ENCODE results near the gene TBC1D8B.

Gene TBC1D8B

DNA sequence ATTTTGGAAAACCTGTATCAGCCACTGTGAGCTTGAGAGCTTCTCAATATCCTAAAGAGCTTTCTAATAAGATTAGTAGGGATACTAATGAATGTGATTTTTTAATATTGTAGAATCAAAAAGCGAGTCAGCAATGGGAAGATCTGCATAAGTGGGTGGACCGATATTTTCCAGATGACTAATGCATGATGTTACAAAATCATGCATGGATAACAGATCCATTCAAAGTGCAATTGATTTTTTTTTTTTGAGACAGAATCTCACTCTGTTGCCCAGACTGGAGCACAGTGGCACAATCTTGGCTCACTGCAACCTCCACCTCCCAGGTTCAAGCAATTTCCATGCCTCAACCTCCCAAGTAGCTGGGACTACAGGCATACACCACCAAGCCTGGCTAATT is 110.4 kb downstream of the TBC1D8B start:
- Mint-ChIP-seq H3K4me3 (no peak overlapping the region), H3K9me3 (no peaks in the 10 kb centered on the region), H3K27me3 (no peaks in the 10 kb centered on the region), H3K36me3 (no peaks in the 10 kb centered on the region), H3K4me1 (peaks cover 17% of the 10 kb centered on the region), H3K27ac (no peak overlapping the region)

DNA sequence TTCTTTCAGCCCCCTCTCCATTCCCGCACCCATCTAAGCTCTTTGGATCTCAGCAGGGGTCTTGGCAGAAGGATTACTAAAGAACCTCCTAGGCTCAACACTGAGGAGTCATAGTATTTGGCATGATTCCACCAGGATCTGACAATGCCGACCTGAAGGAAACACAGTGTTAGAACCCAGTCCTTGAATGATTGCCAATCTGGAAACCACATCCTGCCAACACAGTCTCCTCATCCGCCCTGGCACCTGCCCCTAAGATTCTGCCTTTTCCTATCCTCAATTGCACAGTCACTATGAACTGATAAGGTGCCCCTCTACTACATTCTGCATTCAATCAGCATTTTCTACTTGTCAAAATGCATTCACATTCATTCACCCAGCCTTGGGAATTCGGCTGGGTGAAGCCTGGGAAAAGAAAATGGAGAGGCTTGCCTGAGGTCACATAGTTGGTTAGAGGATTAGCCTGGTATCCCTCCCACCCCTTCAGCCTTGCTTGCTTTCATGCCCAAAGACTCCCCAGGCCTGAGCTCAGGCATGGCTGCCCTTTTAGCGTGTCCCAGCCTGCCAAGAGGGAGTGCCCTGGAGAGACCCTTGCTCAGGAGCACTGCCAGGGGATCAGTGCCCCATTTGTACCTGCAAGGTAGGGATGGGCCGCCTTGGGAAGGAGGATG is 115.5 kb downstream of the TBC1D8B start:
- Mint-ChIP-seq H3K27me3 (no peaks in the 10 kb centered on the region), H3K27ac (no peak overlapping the region)

GRCh38 chrX:106919932-106920452 is 117.5 kb downstream of the TBC1D8B start, which contains the start of gene CLDN2:
Gene CLDN2 (plus strand): TSS chrX:106920402. CDS start chrX:106928229, 7,827 bp downstream.
- Mint-ChIP-seq H3K36me3 (no peaks in the 10 kb centered on the region), H3K27me3 (no peaks in the 10 kb centered on the region), H3K9me3 (no peaks in the 10 kb centered on the region), H3K27ac (no peak within 1 kb of the TSS), H3K4me3 (no peak within 1 kb of the TSS), H3K4me1 (peaks cover 24% of the 10 kb centered on the region)

More for the DNA sequence above, 115.5 kb downstream of the TBC1D8B start:
- H3K4me3 Mint-ChIP-seq, result peak overlapping the region; percentile 9
- H3K9me3 Mint-ChIP-seq, result no peaks in the 10 kb centered on the region
- H3K4me1 Mint-ChIP-seq, result peaks cover 24% of the 10 kb centered on the region
- no peaks in the 10 kb centered on the region for H3K36me3 Mint-ChIP-seq

- H3K27ac Mint-ChIP-seq, result no peak overlapping the region
- peaks cover 19% of the 10 kb centered on the region for H3K4me1 Mint-ChIP-seq
- no peaks in the 10 kb centered on the region for H3K9me3 Mint-ChIP-seq
- H3K27me3 Mint-ChIP-seq, result no peaks in the 10 kb centered on the region
- H3K36me3 Mint-ChIP-seq, result no peaks in the 10 kb centered on the region
- no peak overlapping the region for H3K4me3 Mint-ChIP-seq
Observed at GRCh38 chrX:106921637-106922036, 119.2 kb downstream of the TBC1D8B start.

All from activated naive CD4-positive, alpha-beta T cell treated with anti-CD3 and anti-CD28 coated beads, Interleukin-2, amount 50 U/mL, for 24 hours (primary cell).